Measurements from ENCODE around the gene SH2D3C.

DNA sequence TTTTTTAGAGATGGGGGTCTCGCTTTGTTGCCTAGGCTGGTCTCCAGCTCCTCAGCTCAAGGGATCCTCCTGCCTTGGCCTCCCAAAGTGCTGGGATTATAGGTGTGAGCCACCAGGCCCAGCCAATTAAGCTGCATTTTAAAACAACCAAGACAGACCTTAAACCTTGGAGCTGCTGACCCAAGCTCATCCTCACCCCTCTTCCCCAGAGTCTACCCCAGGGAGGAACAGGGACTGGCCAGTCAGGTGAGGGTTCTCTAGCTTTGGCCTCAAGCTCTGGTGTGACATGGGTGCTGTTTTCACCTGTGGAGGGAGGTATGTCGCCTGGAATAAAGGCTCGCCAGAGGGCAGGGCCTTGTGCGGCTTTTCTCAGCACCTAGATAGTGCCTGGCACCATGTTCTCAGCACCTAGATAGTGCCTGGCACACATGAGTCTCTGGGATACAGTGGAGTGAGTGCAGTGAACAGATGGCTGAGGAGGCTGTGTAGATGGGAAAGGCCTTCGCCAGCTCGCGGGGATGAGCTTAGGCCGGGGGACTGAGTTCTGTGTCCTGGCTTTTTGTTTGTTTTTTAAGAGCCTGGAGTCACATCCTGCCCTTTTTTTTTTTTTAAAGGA, 14.7 kb upstream of the SH2D3C start:
- TF ChIP-seq, protein P1, sequence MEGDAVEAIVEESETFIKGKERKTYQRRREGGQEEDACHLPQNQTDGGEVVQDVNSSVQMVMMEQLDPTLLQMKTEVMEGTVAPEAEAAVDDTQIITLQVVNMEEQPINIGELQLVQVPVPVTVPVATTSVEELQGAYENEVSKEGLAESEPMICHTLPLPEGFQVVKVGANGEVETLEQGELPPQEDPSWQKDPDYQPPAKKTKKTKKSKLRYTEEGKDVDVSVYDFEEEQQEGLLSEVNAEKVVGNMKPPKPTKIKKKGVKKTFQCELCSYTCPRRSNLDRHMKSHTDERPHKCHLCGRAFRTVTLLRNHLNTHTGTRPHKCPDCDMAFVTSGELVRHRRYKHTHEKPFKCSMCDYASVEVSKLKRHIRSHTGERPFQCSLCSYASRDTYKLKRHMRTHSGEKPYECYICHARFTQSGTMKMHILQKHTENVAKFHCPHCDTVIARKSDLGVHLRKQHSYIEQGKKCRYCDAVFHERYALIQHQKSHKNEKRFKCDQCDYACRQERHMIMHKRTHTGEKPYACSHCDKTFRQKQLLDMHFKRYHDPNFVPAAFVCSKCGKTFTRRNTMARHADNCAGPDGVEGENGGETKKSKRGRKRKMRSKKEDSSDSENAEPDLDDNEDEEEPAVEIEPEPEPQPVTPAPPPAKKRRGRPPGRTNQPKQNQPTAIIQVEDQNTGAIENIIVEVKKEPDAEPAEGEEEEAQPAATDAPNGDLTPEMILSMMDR (IDR thresholded peaks at IDR 0.05; ENCODE audit: low read length), result no peak
- no peak for TF ChIP-seq EZH2 (optimal IDR thresholded peaks at IDR 0.05; ENCODE audit: low read depth, low read length)
- no peak for TF ChIP-seq EZH2phosphoT487 (IDR thresholded peaks at IDR 0.05; ENCODE audit: low read length)
